ENCODE results near the gene SOAT2.
"Not testable (repeated sequence)": the region's sequence is repeated elsewhere in the genome, so short reads cannot be mapped to it uniquely, and the experiment has no call there.

The SOAT2 gene

GRCh38 chr12:53152390-53152789, 49.1 kb downstream of the SOAT2 start:
- H3K4me1 ChIP-seq (ENCODE audit: control insufficient read depth, insufficient read depth, low read length) = no peaks in the 10 kb centered on the region
- H3K9me3 ChIP-seq (ENCODE audit: control insufficient read depth, insufficient read depth, low read length) = no peaks in the 10 kb centered on the region
- no peaks in the 10 kb centered on the region for H3K36me3 ChIP-seq (ENCODE audit: control insufficient read depth, insufficient read depth, low read length)
- H3K27ac ChIP-seq (ENCODE audit: low read length) = no peak overlapping the region
- H3K4me3 ChIP-seq (ENCODE audit: low read length) = no peak overlapping the region
- H3K27me3 ChIP-seq (ENCODE audit: control insufficient read depth, insufficient read depth, low read length) = peaks cover 2% of the 10 kb centered on the region; the same call in 1 of the 2 replicates
- no peak for DNase-seq (ENCODE audit: low read depth, low spot score)

- Histone ChIP-seq H3K27ac (ENCODE audit: low read length) (no peak overlapping the region), H3K4me3 (ENCODE audit: low read length) (no peak overlapping the region)
- WGBS (ENCODE audit: insufficient coverage, insufficient read length) = no CpG with 5 or more reads among the region's 14 CpGs
Observed at GRCh38 chr12:53159195-53159839, 56.0 kb downstream of the SOAT2 start.

DNA sequence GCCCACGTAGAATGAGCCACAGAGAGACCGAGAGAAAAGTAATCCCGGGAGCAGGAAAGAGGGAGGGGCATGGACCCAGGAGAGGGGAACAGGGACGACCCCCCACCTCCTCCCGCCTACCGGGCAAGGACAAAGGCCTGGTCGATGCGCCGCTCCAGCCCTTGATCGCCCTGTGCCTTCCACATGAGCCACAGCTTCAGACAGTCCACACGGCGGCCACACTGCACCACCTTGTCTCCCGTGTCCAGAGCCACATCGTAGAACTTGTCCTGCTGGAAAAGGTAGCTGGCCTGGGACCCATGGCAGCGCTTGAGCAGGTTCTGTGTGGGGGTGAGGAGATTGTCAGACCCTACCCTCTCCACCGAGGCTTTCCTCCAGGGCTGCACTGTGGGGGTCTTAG, 56.7 kb downstream of the SOAT2 start:
- H3K4me3 ChIP-seq (ENCODE audit: low read length) = no peak overlapping the region
- WGBS (ENCODE audit: insufficient coverage, insufficient read length) = no CpG with 5 or more reads among the region's 16 CpGs
- no peak overlapping the region for H3K27ac ChIP-seq (ENCODE audit: low read length)
- DNase-seq (ENCODE audit: low read depth, low spot score) = no peak
- H3K27me3 ChIP-seq (ENCODE audit: control insufficient read depth, insufficient read depth, low read length) = no peaks in the 10 kb centered on the region; the same call in 1 of the 2 replicates
- H3K9me3 ChIP-seq (ENCODE audit: control insufficient read depth, insufficient read depth, low read length) = no peaks in the 10 kb centered on the region
- peaks cover 1% of the 10 kb centered on the region; the same call in 1 of the 2 replicates for H3K4me1 ChIP-seq (ENCODE audit: control insufficient read depth, insufficient read depth, low read length)
- no peaks in the 10 kb centered on the region for H3K36me3 ChIP-seq (ENCODE audit: control insufficient read depth, insufficient read depth, low read length)

More at GRCh38 chr12:53159195-53159839, 56.0 kb downstream of the SOAT2 start:
- H3K27me3 ChIP-seq (ENCODE audit: control insufficient read depth, insufficient read depth, low read length) = no peaks in the 10 kb centered on the region; the same call in 1 of the 2 replicates
- DNase-seq (ENCODE audit: low read depth, low spot score) = peak; percentile 75
- no peaks in the 10 kb centered on the region for H3K36me3 ChIP-seq (ENCODE audit: control insufficient read depth, insufficient read depth, low read length)
- H3K4me1 ChIP-seq (ENCODE audit: control insufficient read depth, insufficient read depth, low read length) = peaks cover 1% of the 10 kb centered on the region; the same call in 1 of the 2 replicates
- H3K9me3 ChIP-seq (ENCODE audit: control insufficient read depth, insufficient read depth, low read length) = no peaks in the 10 kb centered on the region

DNA sequence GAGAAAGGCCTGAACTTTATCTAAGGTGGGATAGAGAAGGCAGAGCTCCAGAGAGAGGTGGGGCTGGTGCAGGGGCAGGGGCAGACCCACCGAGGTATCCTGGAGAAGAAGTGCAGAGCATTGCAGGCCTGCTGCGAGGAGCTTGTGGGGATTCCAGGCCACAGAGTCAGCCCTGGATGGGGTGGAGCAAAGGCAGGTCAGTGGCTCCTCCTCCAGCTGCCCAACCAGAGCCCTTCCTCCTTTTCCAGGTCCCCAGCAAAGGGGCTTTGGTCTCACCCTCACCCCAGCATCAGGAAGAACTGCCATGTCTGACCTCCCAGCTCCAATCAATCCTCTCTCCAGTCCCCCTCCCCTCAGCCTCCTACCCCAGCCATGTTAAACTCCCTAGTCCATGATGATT, 57.4 kb downstream of the SOAT2 start:
- Histone ChIP-seq H3K4me1 (ENCODE audit: control insufficient read depth, insufficient read depth, low read length) (peaks cover 1% of the 10 kb centered on the region; the same call in 1 of the 2 replicates), H3K36me3 (ENCODE audit: control insufficient read depth, insufficient read depth, low read length) (no peaks in the 10 kb centered on the region), H3K4me3 (ENCODE audit: low read length) (no peak overlapping the region), H3K9me3 (ENCODE audit: control insufficient read depth, insufficient read depth, low read length) (no peaks in the 10 kb centered on the region), H3K27ac (ENCODE audit: low read length) (no peak overlapping the region), H3K27me3 (ENCODE audit: control insufficient read depth, insufficient read depth, low read length) (no peaks in the 10 kb centered on the region; the same call in 1 of the 2 replicates)
- DNase-seq (ENCODE audit: low read depth, low spot score) = no peak
- no CpG with 5 or more reads among the region's 2 CpGs for WGBS (ENCODE audit: insufficient coverage, insufficient read length)

GRCh38 chr12:53161119-53161911, 58.0 kb downstream of the SOAT2 start:
- no peak overlapping the region for H3K27ac ChIP-seq (ENCODE audit: low read length)

DNA sequence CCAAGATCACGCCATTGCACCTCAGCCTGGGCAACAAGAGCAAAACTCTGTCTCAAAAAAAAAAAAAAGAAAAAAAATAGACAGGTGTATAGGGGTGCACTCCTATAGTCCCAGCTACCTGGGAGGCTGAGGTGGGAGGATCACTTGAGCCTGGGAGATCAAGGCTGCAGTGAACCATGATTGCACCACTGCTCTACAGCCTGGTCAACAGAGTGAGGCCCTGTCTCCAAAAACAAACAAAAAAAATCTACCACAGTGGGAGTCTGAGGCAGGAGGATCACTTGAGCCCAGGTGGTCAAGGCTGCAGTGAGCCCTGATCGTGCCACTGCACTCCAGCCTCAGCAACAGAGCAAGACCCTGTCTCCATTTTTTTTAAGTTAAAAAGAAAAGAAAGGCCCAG, 59.7 kb downstream of the SOAT2 start:
- H3K27me3 ChIP-seq (ENCODE audit: control insufficient read depth, insufficient read depth, low read length); H3K27ac ChIP-seq (ENCODE audit: low read length); H3K4me1 ChIP-seq (ENCODE audit: control insufficient read depth, insufficient read depth, low read length); DNase-seq (ENCODE audit: low read depth, low spot score); H3K9me3 ChIP-seq (ENCODE audit: control insufficient read depth, insufficient read depth, low read length); H3K4me3 ChIP-seq (ENCODE audit: low read length); H3K36me3 ChIP-seq (ENCODE audit: control insufficient read depth, insufficient read depth, low read length): not testable (repeated sequence)
- no CpG with 5 or more reads among the region's 2 CpGs for WGBS (ENCODE audit: insufficient coverage, insufficient read length)

More at GRCh38 chr12:53161119-53161911, 58.0 kb downstream of the SOAT2 start:
- no peak for DNase-seq (ENCODE audit: low read depth, low spot score)
- Histone ChIP-seq H3K9me3 (ENCODE audit: control insufficient read depth, insufficient read depth, low read length) (no peaks in the 10 kb centered on the region), H3K36me3 (ENCODE audit: control insufficient read depth, insufficient read depth, low read length) (no peaks in the 10 kb centered on the region), H3K27me3 (ENCODE audit: control insufficient read depth, insufficient read depth, low read length) (no peaks in the 10 kb centered on the region; the same call in 1 of the 2 replicates), H3K4me3 (ENCODE audit: low read length) (no peak overlapping the region), H3K4me1 (ENCODE audit: control insufficient read depth, insufficient read depth, low read length) (peaks cover 1% of the 10 kb centered on the region; the same call in 1 of the 2 replicates)
- WGBS (ENCODE audit: insufficient coverage, insufficient read length) = no CpG with 5 or more reads among the region's 8 CpGs

DNA sequence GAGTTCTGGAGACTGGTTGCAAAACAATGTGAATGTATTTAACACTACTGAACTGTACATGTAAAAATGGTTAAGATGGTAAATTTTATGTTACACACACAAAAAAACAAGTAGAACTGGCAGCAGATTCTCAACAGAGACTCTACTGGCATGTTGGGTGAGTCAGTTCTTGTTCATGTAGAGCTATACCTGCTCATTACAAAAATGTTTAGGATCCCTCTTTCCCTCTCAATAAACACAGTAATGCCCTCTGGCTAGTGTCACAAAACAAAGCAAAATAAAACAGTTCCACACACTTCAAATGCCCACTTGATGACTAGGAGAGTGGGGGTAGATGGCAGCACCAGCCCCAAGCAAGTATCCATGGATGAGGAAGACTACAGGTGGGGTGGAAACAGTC, 63.6 kb downstream of the SOAT2 start:
- no peaks in the 10 kb centered on the region for H3K9me3 ChIP-seq (ENCODE audit: control insufficient read depth, insufficient read depth, low read length)
- H3K27ac ChIP-seq (ENCODE audit: low read length) = no peak overlapping the region
- no peak for DNase-seq (ENCODE audit: low read depth, low spot score)

DNA sequence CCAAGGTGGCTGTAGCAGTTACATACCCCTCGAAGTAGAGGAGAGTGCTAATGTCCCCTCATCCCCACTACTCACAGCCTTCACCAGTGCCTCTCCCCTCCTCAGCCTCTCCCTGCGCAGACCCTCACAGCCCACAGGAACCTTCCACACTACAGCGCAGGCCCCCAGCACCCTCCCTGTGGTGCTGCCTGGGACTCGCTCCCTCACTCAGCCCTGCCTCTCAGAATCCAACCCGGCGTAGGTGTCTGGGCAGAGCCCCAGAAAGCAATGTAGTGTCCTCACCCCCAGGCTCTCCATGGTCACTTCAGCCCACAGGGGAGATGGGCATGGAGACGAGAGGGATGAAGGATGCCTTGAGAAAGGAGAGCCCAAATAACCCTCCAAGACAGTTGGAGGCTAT, 66.4 kb downstream of the SOAT2 start:
- Histone ChIP-seq H3K27ac (ENCODE audit: low read length) (no peak overlapping the region), H3K9me3 (ENCODE audit: control insufficient read depth, insufficient read depth, low read length) (no peaks in the 10 kb centered on the region), H3K27me3 (ENCODE audit: control insufficient read depth, insufficient read depth, low read length) (peaks cover 27% of the 10 kb centered on the region), H3K36me3 (ENCODE audit: control insufficient read depth, insufficient read depth, low read length) (no peaks in the 10 kb centered on the region), H3K4me1 (ENCODE audit: control insufficient read depth, insufficient read depth, low read length) (no peaks in the 10 kb centered on the region), H3K4me3 (ENCODE audit: low read length) (no peak overlapping the region)
- no peak for DNase-seq (ENCODE audit: low read depth, low spot score)
- WGBS (ENCODE audit: insufficient coverage, insufficient read length) = no CpG with 5 or more reads among the region's 7 CpGs

More for the DNA sequence above, 63.6 kb downstream of the SOAT2 start:
- H3K36me3 ChIP-seq (ENCODE audit: control insufficient read depth, insufficient read depth, low read length) = no peaks in the 10 kb centered on the region
- no peak overlapping the region for H3K4me3 ChIP-seq (ENCODE audit: low read length)
- H3K27me3 ChIP-seq (ENCODE audit: control insufficient read depth, insufficient read depth, low read length) = peaks cover 7% of the 10 kb centered on the region; the same call in 1 of the 2 replicates
- H3K4me1 ChIP-seq (ENCODE audit: control insufficient read depth, insufficient read depth, low read length) = no peaks in the 10 kb centered on the region

DNA sequence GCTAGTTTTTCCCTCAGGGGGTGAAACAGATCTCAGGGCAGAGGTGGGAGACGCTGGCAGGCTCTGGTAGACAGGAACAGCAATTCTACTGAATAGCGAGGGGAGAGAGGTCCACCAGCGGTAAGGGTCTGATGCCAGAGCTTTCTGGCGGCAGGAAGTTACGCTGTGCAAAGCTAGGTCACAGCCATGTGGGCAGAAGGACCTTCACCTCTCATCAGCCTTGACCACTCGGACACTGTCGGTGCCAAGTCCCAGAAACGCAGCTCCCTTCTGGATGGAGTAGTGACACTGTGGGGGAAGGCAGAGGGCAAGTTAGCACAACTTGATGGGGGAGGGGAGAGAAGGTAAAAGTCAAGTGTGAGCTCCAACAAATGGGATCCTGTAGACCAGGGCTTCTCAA, 66.9 kb downstream of the SOAT2 start:
- no peak overlapping the region for H3K27ac ChIP-seq (ENCODE audit: low read length)
- no peaks in the 10 kb centered on the region for H3K4me1 ChIP-seq (ENCODE audit: control insufficient read depth, insufficient read depth, low read length)
- no peaks in the 10 kb centered on the region for H3K9me3 ChIP-seq (ENCODE audit: control insufficient read depth, insufficient read depth, low read length)
- H3K27me3 ChIP-seq (ENCODE audit: control insufficient read depth, insufficient read depth, low read length) = peaks cover 30% of the 10 kb centered on the region
- no peaks in the 10 kb centered on the region for H3K36me3 ChIP-seq (ENCODE audit: control insufficient read depth, insufficient read depth, low read length)
- WGBS (ENCODE audit: insufficient coverage, insufficient read length) = no CpG with 5 or more reads among the region's 8 CpGs
- no peak overlapping the region for H3K4me3 ChIP-seq (ENCODE audit: low read length)
- DNase-seq (ENCODE audit: low read depth, low spot score) = no peak

GRCh38 chr12:53170876-53171724, 67.8 kb downstream of the SOAT2 start:
- DNase-seq (ENCODE audit: low read depth, low spot score) = no peak
- Histone ChIP-seq H3K27me3 (ENCODE audit: control insufficient read depth, insufficient read depth, low read length) (peaks cover 32% of the 10 kb centered on the region), H3K9me3 (ENCODE audit: control insufficient read depth, insufficient read depth, low read length) (no peaks in the 10 kb centered on the region), H3K4me1 (ENCODE audit: control insufficient read depth, insufficient read depth, low read length) (no peaks in the 10 kb centered on the region), H3K36me3 (ENCODE audit: control insufficient read depth, insufficient read depth, low read length) (no peaks in the 10 kb centered on the region), H3K27ac (ENCODE audit: low read length) (no peak overlapping the region), H3K4me3 (ENCODE audit: low read length) (no peak overlapping the region)
- WGBS (ENCODE audit: insufficient coverage, insufficient read length) = no CpG with 5 or more reads among the region's 14 CpGs
